Vagina (tissue), 2 donors: ENCODE results near the gene DDX43.

Experiments
- CTCF ChIP-seq, 3 experiments: fragments of 450-650 bp in 2 of 3; fragments of 200-600 bp in 1 of 3; sonication (generic) in 1 of 3; IDR thresholded peaks; one replicate each; pipeline ENCODE4 v1.5.1; 2017 to 2019; ENCODE audit warnings: antibody characterized with exemption in 3 of 3, mild to moderate bottlenecking in 2 of 3, moderate library complexity in 2 of 3
- POLR2A ChIP-seq, 2 donors: fragments of 450-650 bp; IDR thresholded peaks; one replicate each; pipeline ENCODE4 v1.6.1; 2017; ENCODE audit warnings: antibody characterized with exemption in 2 of 2, mild to moderate bottlenecking in 2 of 2, moderate library complexity in 2 of 2
- POLR2AphosphoS5 ChIP-seq, 2 donors: sonication (generic); formaldehyde crosslinking; IDR thresholded peaks; one replicate each; pipeline ENCODE4 v1.9.0; 2017; ENCODE audit warnings: antibody characterized with exemption in 2 of 2, mild to moderate bottlenecking in 2 of 2, low read depth in 1 of 2; ENCODE audit not compliant: insufficient read depth in 1 of 2

DNA sequence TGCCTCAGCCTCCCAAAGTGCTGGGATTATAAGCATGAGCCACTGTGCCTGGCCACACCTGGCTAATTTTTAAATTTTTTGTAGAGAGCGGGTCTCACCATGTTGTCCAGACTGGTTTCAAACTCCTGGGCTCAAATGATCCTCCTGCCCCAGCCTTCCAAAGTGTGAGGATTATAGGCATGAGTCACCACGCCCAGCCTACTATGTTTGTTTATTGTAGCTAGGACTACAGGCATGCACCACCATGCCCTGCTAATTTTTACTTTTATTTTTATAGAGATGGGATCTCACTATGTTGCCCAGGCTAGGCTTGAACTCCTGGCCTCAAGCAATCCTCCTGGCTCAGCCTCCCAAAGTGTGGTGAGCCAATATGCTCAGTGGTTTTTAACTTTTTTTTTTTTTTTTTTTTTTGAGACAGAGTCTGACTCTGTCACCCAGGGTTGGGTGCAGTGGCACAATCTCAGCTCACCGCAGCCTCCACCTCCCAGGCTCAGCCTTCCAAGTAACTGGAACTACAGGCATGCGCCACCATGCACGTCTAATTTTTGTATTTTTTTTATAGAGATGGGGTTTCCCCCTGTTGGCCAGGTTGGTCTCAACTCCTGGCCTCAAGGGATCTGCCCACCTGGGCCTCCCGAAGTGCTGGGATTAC lies 12.0 kb upstream of the DDX43 start:
- TF ChIP-seq CTCF (IDR thresholded peaks at IDR 0.05) (no peak), POLR2A (IDR thresholded peaks at IDR 0.05) (no peak), POLR2AphosphoS5 (IDR thresholded peaks at IDR 0.05; ENCODE audit: insufficient read depth in 1 of 2, low read depth in 1 of 2) (no peak)
